GM10248 (cell line): ENCODE results near the gene PLCB1.
"Not testable (repeated sequence)": the region's sequence is repeated elsewhere in the genome, so short reads cannot be mapped to it uniquely, and the experiment has no call there.

ENCODE experiments used
- CTCF ChIA-PET: fragments of 300-600 bp; sonication (Branson Sonifier 250); formaldehyde crosslinking; extraction: SDS; loops from one replicate; lab custom pipeline; 2021; ENCODE audit warnings: antibody characterized with exemption; lab: Yijun Ruan, JAX
- POLR2A ChIA-PET: fragments of 350-650 bp; sonication (Branson Sonifier 250); formaldehyde crosslinking; extraction: SDS; loops from one replicate; lab custom pipeline; 2020; ENCODE audit warnings: antibody characterized with exemption; lab: Yijun Ruan, JAX
- DNase-seq: peaks from one replicate; pipeline ENCODE4 v3.0.0; 2012; ENCODE audit errors: extremely low spot score
- CTCF ChIP-seq: IDR thresholded peaks from 2 replicates; pipeline ENCODE4 v1.5.1; 2012; ENCODE audit warnings: mild to moderate bottlenecking, low read depth; ENCODE audit errors: extremely low read depth, missing control alignments, control extremely low read depth

The PLCB1 gene

DNA sequence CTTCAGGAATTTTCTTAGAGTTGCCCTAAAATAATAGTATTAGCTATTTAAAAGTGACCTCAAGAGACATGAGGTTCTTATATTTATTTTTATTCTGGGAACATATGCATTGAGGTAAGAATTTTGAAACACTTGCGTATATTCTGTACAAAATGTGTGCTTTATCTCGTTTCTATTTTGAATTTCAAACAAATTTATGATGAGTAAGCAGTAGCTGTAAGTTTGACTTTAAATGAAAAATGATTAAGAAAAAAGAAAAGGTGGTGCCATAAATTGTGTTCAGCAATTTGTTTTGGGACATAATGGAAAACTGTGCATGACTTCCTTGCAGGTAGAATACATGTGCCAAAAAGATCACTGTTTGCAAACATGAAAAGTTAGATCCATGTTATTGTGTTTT is 503.8 kb downstream of the PLCB1 start:
- DNase-seq, result no peak
- TF ChIP-seq CTCF, result no peak
- POLR2A ChIA-PET, result no interaction called here
- CTCF ChIA-PET, result interaction anchor here (1.1 to 1.5 kb wide), 2 partner anchors 19 to 23 kb away, joined by 4 read pairs; no protein-coding TSS in a partner anchor

DNA sequence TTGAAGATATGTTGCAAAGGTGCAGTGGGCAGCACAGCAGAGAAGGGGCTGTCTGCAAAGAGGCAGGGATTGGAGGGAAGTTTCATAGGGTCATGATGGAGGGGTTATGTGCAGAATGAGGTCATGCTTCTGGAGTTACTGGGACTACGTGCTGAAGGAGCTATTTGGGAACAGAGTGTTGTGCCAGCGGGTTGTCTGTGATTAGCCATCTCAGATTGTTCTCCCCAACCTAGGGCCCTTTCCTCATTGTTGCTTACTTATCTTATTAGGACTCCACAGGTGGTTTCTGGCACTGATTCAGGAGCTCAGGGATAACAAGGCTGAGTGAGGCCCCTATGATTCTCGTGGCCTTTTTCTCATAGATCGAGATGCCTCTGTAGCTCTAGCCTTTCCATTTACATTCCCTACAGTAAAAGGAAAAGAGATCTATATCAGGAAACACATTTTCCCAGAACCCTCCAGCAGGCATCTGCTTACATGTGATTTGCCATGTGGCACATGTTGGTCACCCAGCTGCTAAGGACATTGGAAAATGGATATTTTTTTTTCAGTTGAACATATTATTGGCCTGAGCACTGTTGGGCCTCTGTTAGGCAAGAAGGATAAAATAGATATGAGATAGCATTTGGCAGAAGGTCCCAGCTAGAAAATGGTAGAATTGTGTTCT is 507.2 kb downstream of the PLCB1 start:
- TF ChIP-seq CTCF, result no peak
- ChIA-PET CTCF (interaction anchor here (0.9 to 1.1 kb wide), 4 partner anchors 9 to 48 kb away, joined by 3 to 6 read pairs (median 3); no protein-coding TSS in a partner anchor), POLR2A (no interaction called here)
- DNase-seq, result no peak

DNA sequence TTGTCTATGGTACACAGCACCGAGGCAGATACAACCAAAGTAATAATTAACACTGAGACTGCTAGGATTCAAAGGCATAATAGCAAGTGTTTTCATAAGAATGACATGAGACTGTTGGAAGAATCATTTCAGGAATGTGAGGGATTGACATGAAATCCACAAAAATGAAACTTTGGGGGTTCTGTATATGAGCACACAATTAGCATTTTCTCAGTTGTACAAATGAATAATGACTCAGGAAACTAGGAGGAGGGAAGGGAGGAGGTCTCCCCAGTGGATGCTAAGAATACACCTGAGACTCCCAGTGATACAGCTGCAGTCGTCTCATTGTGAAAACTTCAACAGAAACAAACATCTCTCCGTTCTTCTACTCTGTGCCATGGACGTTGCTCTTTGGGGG is 508.4 kb downstream of the PLCB1 start:
- POLR2A ChIA-PET, result no interaction called here
- CTCF ChIA-PET, result no interaction called here
- no peak for TF ChIP-seq CTCF
- DNase-seq, result no peak

DNA sequence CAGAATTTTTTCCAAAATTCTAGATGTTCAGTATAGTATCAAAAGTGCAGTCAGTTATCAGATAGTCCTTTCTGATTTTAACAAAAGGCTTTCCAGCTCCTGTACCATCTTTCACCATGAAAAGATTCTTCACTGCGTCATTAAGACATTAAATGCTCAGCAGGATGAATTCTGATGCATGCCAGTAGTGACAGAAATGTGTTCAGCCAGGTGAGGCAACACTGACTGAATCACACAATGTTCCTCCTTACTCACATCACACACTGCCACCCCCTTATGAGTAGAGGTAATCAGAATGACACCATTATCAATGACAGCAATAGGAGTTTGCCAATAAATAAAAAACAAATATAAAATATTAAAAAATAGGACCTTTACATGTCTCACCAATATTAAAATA is 510.2 kb downstream of the PLCB1 start:
- no peak for TF ChIP-seq CTCF
- CTCF ChIA-PET, result no interaction called here
- POLR2A ChIA-PET, result no interaction called here
- DNase-seq, result no peak

DNA sequence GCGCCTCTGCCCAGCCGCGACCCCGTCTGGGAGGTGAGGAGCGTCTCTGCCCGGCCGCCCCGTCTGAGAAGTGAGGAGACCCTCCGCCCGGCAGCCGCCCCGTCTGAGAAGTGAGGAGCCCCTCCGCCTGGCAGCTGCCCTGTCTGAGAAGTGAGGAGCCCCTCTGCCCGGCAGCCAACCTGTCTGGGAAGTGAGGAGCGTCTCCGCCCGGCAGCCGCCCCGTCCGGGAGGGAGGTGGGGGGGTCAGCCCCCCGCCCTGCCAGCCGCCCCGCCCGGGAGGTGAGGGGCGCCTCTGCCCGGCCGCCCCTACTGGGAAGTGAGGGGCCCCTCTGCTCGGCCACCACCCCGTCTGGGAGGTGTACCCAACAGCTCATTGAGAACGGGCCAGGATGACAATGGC is 512.4 kb downstream of the PLCB1 start:
- DNase-seq, POLR2A ChIA-PET, CTCF ChIA-PET: not testable (repeated sequence)

DNA sequence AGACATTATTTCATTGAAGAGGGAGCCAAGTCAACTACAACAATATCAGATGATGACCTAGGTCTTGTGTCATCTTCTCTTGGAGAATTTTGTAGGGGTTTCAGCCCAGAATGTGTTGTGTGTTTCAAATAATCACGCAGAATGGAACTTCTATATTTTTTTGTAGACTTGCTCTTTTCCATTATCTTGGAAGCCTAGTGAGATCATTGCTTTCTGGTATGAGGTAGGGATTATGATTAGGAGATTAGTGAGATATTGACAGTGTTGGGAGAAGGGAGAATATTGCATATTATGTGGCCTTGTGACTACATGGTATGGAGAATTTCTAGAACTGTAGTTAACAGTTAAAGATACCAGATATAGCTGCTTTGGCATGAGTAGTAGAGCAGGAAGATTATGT is 513.3 kb downstream of the PLCB1 start:
- no peak for TF ChIP-seq CTCF
- no peak for DNase-seq
- ChIA-PET POLR2A (no interaction called here), CTCF (no interaction called here)

DNA sequence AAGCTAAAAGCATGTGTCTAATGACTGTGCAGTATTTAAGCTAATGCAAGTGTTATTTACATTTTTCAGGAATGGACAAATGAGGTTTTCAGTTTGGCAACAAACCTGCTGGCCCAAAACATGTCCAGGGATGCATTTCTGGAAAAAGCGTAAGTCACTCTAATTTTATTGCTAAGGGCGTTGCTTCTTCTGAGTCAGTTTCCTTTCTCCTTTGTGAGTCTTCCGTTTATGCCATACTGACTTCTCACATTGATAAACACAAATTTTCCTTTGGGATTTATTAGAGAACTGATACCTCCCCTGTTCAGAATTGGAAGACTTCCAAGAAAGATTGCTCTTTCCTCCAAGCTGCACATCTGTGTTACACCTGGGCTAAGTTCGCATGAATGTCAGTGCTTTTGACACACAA is 514.0 kb downstream of the PLCB1 start:
- no peak for DNase-seq
- ChIA-PET CTCF (no interaction called here), POLR2A (no interaction called here)
- no peak for TF ChIP-seq CTCF
